H1 (cell line): ENCODE data around the gene C16orf89.

ENCODE experiments used
- JUN ChIP-seq: IDR thresholded peaks from 2 replicates; pipeline ENCODE4 v1.6.1; 2011; ENCODE audit warnings: low read depth, mild to moderate bottlenecking, improper control_type of control experiment, low read length
- POLR2A ChIP-seq, 2 experiments: IDR thresholded peaks; 1 replicate in 1 of 2; 2 replicates in 1 of 2; pipeline ENCODE4 v1.6.1; 2011; ENCODE audit warnings: low read depth in 2 of 2, low read length in 2 of 2, mild to moderate bottlenecking in 2 of 2; ENCODE audit errors: control extremely low read depth in 1 of 2
- TF ChIP-seq, protein P1 (sequence below), 3 experiments: IDR thresholded peaks; 1 replicate in 2 of 3; 2 replicates in 1 of 3; pipeline versions ENCODE4 v1.5.1 to v1.6.1; 2011; ENCODE audit warnings: low read length in 3 of 3, mild to moderate bottlenecking in 3 of 3, inconsistent platforms in 2 of 3, low read depth in 1 of 3, moderate library complexity in 1 of 3; ENCODE audit not compliant: insufficient read depth in 1 of 3; ENCODE audit errors: control extremely low read depth in 1 of 3

DNA sequence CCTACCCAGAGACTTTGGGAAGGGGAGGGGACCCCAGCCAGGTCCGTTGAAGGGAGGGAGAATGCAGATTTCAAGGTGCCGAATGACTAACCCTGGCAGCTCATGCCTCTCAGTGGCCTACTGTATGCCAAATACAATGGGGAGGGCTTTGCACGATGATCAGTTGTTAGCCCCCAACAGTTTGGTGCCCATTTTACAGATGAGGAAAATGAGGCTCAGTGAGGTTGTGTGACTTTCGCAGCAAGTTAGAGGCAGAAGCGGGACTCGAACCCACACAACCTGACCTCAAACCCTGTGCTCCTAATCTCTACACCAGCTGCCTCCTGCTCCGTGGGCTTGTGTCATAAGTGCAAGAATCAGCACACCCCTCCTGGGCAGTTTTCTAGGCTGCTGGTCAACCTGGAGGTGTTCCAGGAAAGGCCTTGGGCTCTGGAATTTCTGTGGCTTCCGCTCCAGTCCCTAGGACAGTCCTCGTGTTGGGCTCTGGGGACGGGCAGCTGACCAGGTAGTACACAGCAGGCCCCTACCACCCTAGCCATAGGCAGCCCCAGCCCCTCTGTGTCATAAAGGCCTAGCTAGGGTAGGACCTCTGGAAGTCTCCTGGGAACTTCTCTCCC, 20.1 kb downstream of the C16orf89 start:
- no peak for TF ChIP-seq JUN
- TF ChIP-seq POLR2A (IDR thresholded peaks at IDR 0.05; ENCODE audit: control extremely low read depth in 1 of 2, low read depth in 2 of 2, low read length in 2 of 2), result no peak
- TF ChIP-seq, protein P1, sequence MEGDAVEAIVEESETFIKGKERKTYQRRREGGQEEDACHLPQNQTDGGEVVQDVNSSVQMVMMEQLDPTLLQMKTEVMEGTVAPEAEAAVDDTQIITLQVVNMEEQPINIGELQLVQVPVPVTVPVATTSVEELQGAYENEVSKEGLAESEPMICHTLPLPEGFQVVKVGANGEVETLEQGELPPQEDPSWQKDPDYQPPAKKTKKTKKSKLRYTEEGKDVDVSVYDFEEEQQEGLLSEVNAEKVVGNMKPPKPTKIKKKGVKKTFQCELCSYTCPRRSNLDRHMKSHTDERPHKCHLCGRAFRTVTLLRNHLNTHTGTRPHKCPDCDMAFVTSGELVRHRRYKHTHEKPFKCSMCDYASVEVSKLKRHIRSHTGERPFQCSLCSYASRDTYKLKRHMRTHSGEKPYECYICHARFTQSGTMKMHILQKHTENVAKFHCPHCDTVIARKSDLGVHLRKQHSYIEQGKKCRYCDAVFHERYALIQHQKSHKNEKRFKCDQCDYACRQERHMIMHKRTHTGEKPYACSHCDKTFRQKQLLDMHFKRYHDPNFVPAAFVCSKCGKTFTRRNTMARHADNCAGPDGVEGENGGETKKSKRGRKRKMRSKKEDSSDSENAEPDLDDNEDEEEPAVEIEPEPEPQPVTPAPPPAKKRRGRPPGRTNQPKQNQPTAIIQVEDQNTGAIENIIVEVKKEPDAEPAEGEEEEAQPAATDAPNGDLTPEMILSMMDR (IDR thresholded peaks at IDR 0.05; ENCODE audit: control extremely low read depth in 1 of 3, insufficient read depth in 1 of 3, low read depth in 1 of 3, low read length in 3 of 3), result no peak
